ENCODE results near the gene GOSR2. TPM values are rescaled to one million over a fixed set of nuclear protein-coding genes. Genes with fewer than 3 reads are reported as not detected.
"Not testable (repeated sequence)": the region's sequence is repeated elsewhere in the genome, so short reads cannot be mapped to it uniquely, and the experiment has no call there.

Gene GOSR2
- polyA plus RNA-seq, 4 donors = 43.3 to 59.4 (median 55.2) TPM

DNA sequence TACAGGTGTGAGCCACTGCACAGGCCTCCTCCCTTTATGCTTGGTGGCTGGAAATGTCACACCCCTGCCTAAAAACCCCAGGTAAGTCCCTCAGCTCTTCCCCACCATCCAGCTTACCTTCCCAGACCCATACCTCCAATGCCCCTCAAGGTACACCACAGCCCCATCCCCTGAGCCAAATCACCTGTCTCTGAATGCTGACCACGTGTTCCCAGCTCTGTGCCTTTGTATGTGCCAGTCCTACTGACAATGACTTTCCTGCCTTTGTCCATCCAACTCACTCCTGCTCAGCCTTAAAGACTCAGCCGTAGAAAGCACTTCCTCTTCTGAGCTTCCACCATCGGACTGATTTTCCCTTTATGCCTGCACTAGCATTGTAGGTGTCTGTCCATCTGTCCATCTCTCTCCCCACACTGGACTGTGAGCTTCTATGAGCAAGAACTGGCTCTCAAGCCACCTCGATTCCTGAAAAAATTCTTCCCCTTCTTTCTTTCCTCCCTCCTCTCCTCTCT lies 30.7 kb upstream of the GOSR2 start:
- no peak for DNase-seq (ENCODE audit: low read depth in 4 of 4, low spot score in 3 of 4)

DNA sequence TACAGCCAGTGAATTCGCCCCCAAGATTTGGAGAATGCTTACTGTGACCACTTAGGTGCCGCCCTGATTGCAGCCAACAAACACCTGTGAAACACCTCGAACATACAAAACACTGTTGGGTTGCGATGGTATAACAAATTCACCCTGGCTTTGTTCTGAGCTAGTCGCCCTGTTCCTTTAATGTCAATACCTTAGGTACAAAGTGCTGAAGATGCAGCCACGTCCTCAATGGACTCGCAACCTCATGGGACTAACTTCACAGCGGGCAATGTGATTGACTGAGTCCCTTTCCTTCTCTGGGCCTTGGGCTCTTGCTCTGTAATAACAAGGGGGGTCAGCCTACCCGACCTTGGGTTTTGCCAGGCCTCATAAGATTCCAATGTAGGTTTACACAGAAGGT lies 28.9 kb upstream of the GOSR2 start:
- no peak for DNase-seq (ENCODE audit: low read depth in 4 of 4, low spot score in 3 of 4)

GRCh38 chr17:46894476-46895151 lies 28.3 kb upstream of the GOSR2 start:
- DNase-seq (ENCODE audit: low read depth in 4 of 4, low spot score in 3 of 4) = peak in 1 of 4 donors; percentile 22

DNA sequence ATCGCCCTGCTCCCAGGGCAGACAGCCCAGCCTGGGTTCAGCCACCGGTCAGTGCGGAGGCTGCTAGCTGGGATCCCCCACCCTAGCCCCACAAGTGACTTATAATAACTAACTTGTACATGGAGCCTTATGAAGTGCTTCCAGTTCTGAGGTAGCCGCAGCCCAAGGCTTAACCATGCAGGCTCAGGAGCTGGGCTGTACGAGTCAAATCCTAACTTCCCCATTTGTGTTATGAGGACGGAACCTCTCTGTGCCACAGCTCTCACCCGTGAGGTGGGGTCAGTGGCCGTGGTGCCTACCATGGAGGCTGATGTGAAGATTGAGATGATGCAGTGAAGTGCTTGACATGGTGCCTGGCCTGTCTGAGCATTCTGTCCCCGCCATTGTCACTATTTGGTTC lies 27.8 kb upstream of the GOSR2 start:
- no peak for DNase-seq (ENCODE audit: low read depth in 4 of 4, low spot score in 3 of 4)

- no peak for DNase-seq (ENCODE audit: low read depth in 4 of 4, low spot score in 3 of 4)
Measured at GRCh38 chr17:46896991-46897390, 26.0 kb upstream of the GOSR2 start.

DNA sequence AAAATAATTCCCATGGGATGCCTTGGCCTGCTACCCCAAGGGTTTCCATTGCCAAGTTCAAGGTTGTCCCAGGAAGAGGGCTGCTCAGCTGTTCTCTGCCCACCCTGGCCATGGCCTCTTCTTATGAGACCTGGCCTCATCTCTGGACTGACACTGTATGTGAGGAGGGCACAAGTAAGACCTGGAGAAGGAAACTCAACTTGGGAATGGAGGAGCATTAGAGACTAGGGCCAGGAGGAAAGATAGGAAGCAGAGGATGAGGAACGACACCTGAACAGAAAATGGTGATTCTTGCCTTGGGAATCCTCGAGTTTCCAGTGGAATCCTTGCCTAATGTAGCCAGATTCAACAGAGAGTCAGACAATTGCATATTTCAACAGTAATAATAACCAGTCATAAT lies 24.6 kb upstream of the GOSR2 start:
- DNase-seq (ENCODE audit: low read depth in 4 of 4, low spot score in 3 of 4) = no peak

DNA sequence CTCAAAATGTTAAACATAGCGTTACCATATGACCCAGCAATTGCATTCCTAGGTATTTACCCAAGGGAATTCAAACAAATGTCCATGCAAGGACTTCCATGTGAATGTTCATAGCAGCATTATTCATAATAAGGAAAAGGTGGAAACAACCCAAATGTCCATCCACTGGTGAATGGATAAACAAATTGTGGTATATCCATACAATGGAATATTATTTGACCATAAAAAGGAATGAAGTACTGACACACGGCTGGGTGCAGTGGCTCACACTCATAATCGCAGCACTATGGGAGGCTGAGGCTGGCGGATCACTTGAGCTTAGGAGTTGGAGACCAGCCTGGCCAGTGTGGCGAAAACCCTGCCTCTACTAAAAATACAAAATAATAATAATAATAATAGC lies 24.1 kb upstream of the GOSR2 start:
- no peak for DNase-seq (ENCODE audit: low read depth in 4 of 4, low spot score in 3 of 4)

DNA sequence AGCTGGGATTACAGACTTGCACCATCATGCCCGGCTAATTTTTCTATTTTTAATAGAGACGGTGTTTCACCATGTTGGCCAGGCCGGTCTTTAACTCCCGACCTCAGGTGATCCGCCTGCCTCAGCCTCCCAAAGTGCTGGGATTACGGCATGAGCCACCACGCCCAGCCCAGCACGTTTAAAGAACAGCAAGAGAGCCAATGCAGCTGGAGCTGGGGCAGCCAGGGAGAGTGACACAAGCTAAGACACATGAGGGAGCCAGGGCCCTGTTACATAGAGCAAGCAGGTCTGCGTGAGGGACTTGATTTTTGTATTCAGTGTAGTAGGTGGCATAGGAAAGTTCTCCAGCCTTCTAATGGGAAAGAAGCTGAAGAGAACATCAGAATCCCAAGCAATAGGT lies 21.7 kb upstream of the GOSR2 start:
- DNase-seq (ENCODE audit: low read depth in 4 of 4, low spot score in 3 of 4) = no peak

DNA sequence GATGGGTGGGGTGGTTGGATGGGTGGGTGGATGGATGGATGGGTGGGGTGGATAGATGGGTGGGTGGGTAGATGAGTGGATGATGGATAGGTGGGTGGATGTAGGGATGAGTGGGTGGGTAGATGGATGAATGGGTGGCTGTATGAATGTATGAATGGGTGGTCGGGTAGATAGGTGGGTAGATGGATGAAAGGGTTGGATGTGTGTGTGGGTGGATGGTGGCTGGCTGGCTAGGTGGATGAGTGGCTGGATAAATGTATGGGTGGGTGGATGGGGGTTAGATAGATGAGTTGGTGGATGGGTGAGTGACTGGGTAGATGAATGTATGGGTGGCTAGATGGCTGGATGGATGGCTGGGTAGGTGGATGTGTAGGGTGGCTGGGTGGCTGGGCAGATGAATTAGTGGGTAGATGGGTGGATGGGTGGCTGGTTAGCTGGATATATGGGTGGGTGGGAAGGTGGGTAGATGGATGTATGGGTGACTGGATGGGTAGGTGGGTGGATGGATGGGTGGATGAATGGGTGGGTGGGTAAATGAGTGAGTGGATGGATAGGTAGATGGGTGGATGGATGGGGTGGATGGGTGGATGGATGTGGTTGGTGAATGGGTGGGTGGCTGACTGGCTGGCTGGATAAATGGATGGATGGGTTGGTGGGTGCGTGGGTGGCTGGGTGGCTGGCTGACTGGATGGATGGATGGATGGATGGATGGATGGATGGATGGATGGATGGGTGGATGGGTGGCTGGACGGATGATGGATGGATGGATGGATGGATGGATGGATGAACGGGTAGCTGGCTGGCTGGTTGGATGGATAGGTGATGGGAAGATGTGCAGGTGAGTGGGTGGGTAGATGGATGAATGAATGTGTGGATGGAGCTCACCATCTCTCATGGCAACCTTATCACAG lies 18.9 kb upstream of the GOSR2 start:
- DNase-seq (ENCODE audit: low read depth in 4 of 4, low spot score in 3 of 4) = no peak

- DNase-seq (ENCODE audit: low read depth in 4 of 4, low spot score in 3 of 4) = no peak
Measured at GRCh38 chr17:46908068-46908737, 14.8 kb upstream of the GOSR2 start.

DNA sequence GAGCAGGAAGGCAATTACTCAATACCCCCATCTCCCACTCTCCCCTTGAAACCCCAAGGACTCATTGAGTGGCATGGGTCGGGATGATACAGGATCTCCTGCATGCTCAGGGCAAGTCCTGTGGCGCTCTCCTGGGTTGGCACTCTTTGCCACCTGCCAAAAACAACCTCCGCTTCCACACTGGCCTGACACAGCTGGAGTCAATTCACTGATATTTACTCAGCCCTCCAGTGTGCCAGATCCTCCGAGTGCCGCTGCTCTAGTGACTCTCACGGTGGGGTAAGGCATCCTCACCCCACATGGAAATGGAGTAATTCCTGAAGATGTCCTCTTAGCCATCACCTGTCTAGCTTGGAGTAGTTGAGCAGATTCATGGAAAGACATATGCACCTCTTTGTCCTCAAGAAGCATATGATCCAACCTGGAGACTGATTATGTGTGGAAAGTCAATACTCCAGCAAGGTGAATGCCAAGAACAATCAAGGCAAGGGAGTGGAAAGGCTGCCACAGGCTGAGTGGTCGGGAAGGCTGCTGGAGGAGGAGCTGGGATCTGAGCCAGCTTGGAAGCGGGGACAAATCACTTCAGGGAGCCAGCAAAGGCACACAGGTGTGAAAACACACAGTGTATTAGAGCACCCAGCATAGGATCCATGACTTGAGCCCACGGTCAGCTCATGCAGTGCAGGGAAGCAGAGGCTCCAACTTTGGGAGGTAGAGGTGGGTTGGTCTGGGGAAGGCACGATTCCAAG lies 12.6 kb upstream of the GOSR2 start:
- DNase-seq (ENCODE audit: low read depth in 4 of 4, low spot score in 3 of 4) = no peak

- DNase-seq (ENCODE audit: low read depth in 4 of 4, low spot score in 3 of 4) = no peak
Measured at GRCh38 chr17:46911311-46911710, 11.6 kb upstream of the GOSR2 start.

DNA sequence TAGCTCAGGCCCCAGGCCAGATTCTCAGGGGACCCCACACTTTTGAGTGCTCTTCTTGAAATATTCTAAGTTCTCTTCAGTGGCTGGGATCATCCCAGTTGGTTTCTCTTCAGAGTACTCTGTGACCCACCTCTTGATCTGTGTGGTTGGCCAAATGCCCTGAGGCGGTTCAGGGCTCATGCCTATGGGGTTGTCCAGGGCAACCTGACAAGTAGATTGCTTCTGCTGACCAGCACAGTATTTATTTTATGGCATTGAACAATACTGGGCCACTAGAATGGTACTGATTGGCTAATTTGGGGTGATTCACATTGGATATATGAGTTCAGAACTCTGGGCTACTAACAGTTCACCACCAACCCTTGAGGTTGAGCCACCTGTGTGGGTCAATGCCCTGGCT lies 7.4 kb upstream of the GOSR2 start:
- DNase-seq (ENCODE audit: low read depth in 4 of 4, low spot score in 3 of 4) = no peak

- no peak for DNase-seq (ENCODE audit: low read depth in 4 of 4, low spot score in 3 of 4)
Measured at GRCh38 chr17:46916211-46916610, 6.7 kb upstream of the GOSR2 start.

GRCh38 chr17:46916623-46917022 lies 6.3 kb upstream of the GOSR2 start:
- DNase-seq (ENCODE audit: low read depth in 4 of 4, low spot score in 3 of 4) = no peak

- no peak for DNase-seq (ENCODE audit: low read depth in 4 of 4, low spot score in 3 of 4)
Measured at GRCh38 chr17:46917041-46917440, 5.9 kb upstream of the GOSR2 start.

DNA sequence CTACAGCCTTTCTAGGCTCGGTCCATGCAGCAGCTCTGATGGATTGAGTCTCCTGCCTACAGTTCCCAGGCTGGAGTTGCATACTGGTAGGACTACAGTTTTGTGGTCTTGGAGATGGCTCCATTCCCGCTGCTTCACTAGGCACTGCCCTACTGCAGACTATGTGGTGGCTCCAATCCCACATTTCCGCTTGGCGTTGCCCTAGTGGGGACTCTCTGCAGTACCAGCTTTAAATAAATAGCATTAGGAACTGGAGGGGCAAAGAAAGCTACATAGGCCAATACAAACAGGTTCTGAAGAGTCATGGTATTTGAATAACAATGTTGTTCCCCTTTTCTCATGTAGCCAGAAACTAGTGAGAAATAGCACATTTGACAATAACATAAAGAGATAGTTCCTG lies 5.4 kb upstream of the GOSR2 start:
- DNase-seq (ENCODE audit: low read depth in 4 of 4, low spot score in 3 of 4) = no peak

GRCh38 chr17:46921962-46922361 lies 998 bp upstream of the GOSR2 start:
- DNase-seq (ENCODE audit: low read depth in 4 of 4, low spot score in 3 of 4) = not testable (repeated sequence)

DNA sequence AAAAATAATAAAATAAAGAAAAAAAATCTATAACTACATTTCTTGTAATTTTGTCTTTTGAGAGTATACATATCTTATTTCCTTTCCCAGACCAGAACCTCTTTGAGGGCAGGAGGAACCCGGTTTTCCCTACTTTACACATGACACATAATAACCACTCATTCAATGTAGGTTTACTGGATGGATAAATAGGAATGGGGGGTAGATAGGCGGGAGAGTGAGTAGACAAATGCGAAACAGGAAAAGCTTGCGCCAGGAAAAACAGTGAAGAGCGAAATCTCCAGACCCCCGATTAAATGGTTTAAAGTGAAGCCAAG lies 515 bp upstream of the GOSR2 start:
- no peak for DNase-seq (ENCODE audit: low read depth in 4 of 4, low spot score in 3 of 4)

- DNase-seq (ENCODE audit: low read depth in 4 of 4, low spot score in 3 of 4) = no peak
Measured at GRCh38 chr17:46925185-46925868, 2.4 kb downstream of the GOSR2 start.
